DMS79 treated with DMSO at 0.1 percent for 48 hours (cell line): ENCODE measurements around the gene AIFM2.
"Not testable (repeated sequence)": the region's sequence is repeated elsewhere in the genome, so short reads cannot be mapped to it uniquely, and the experiment has no call there.

Experiments used
- DNase-seq: peaks from one replicate; lab custom pipeline; 2025; lab: John Stamatoyannopoulos, UW

Gene AIFM2

DNA sequence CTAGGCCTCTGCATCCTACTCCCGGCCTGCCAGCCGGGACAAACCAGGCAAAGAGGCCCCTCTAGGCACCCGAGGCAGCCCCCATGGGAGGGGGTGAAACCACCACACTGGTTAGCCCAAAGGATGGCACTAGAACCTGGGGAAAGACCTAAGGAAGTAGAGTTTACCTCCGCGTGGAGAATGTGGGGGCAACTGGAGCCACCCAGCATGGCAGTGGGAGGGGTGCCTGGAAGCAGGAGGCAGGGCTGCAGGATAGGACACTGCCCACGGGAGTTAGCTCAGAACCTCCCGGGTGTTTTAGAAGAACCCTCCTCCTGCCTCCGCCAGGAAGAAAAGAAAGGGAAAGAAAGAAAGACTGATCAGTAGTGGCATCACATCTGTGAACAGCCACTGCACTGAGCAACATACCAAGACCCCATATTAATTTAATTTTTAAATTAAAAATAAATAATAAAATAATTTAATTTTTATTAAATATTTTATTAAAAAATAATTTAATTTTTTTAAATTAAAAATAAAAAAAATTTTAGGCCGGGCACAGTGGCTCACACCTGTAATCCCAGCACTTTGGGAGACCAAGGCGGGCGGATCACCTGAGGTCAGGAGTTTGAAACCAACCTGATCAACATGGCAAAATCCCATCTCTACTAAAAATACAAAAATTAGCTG lies 11.2 kb downstream of the AIFM2 start:
- no peak for DNase-seq

DNA sequence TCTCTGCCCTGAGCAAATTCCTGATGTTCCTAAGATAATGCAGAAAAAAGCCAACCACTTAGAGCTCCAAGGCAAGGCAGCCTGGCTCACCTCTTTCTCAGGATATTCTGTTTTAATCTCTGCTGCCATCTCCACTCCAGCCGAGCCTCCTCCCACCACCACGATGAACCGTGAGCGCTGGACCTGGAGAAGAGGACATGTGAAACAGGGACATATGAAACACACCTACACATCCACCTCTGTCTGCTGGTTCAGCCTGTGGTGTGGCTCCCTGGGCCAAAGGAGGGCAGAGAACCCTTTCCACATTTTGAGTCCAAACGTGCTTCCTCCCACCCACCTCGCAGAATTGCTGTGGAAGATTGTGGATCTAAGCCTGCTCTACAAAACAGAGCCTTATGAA lies 12.2 kb downstream of the AIFM2 start:
- no peak for DNase-seq

DNA sequence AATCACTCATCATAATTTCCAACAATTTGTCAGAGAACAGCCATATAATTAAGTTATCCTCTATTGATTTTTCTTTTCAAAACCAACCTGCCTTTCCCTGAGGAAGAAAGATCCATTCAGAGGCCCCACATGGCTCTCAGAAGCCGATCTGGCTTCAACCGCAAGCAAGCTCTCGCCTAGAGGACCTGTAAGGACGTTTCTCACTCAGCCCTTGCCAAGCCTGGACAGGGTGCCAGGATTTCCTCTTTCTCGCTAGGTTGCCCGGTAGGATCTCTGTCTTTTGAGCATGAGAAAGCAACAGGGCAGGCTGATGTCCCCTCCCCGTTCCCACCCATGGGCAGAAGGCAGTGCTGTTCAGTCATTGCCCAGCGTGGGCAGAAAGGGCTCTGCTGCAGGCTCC lies 13.0 kb downstream of the AIFM2 start:
- DNase-seq, result no peak

DNA sequence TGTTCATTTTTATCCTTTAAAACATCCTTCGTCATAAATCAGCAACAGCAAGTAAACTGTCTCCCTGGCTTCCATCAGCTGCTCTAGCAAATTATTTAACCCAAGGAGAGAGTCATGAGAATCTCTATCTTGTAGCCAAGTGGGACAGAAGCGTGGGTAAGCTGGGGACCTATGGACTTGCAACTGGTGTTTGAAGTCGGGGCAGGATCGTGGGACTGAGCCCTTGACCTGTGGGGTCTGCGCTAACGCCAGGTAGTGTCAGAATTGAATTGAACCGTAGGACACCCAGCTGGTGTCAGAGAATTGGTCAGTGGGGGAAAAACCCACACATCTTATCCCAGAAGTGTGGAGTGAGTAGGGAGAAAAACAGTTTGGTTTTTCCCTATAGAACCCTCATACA lies 13.4 kb downstream of the AIFM2 start:
- DNase-seq, result no peak

DNA sequence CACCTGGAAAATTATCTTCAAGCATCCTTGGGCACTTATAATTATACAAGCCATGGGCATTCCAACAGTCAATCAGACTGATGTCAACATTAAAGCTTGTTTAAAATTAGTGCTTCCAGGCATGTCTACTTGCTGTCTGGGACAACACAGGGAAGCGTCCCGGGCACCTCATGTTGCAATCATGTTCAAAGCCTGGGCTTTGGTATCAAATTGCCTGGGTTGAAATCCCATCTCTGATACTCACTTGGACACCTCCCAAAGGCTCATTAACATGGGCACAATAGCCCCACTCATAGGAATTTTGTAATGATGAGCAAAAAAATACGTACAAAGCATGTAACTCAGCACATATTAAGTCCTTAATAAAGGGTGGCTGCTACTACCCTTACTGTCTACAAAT lies 14.4 kb downstream of the AIFM2 start:
- DNase-seq, result no peak

DNA sequence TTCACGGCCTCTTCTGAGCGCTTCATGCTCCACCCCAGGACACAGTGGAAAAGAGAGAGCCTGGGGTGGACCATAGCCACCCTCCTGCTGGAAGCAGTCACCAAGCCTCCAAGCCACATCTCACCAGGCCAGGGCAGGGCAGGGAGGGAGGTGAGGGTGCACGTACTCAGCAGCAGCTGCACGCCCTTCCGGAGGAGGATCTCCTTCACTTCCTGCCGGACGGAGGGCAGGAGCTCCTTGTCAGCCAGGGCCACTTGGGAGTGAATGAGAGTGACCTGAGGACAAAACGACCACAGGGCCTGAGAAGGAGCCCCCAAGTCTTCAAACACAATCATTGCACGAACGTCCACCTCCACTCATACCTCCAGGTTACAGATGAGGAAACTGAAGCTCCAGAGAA lies 15.0 kb downstream of the AIFM2 start:
- DNase-seq, result no peak

DNA sequence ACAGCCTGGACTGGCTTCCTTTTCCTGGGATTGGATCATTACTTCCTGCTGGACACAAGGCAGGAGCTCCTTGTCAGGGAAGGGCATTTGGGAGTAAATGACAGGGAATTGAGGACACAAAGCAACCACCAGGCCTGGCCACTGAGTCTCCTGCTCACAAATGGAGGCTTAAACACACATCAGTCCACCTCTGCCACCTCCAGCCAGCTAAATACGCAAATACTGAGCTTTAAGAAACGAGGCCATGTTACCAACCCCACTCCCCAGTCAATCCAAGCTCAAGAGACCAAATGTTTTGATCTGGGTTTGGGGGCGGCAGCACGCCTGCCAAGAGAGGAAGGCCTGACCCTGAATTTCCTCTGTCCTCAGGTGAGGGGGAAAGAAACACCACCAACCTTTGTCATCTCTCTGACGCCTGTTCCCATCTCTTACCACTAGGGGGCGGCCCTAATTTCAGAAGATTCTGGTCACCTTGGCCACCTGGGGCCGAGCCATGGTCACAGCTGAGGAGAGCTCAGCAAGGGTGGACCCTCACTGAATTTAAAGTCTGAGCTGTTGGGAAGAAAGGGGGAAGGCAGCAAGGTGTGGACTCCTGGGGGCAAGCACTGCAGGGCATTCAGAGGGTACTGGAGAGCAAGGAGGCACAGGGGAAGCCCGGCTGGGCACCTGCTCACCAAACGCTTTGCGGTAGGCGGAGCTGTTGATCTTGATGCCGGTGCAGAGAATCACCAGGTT lies 16.5 kb downstream of the AIFM2 start:
- no peak for DNase-seq

DNA sequence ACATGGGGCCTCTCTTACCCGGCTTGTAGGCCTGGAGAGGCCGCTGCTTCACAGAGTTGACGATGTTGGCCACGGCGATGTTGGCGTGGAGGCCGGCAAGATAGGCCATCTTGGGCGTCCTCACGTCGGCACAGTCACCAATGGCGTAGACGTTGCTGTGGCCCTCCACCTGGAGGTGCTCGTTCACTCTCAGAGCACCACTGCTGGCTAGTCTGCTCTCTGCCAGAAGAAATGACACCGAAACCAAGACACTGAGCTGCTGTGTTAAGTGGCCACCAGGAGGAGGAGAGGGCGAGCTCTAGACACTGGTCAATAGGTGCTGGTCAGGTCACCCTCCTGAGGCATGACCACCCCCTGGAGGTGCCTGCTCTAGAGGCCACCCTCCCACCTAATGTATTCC lies 17.7 kb downstream of the AIFM2 start:
- no peak for DNase-seq

DNA sequence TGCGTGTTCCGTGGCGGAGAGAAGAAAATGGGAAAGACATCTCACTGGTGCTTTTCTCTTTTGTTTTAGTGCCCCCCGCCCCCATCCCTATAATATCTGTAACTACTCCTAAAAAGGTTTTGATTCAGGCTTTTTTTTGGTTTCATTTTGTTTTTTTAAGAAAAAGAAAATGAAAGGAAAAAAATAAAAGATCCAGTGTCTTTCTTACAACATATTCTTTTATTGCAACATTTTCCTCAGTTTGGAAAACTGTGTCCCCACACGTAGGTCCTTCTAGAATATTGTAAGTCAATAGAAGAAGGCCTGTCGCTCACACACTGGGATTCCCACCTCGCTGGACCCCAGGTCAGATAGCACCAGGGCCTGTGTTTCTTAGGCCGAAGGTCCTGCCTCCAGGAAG lies 20.6 kb downstream of the AIFM2 start:
- DNase-seq, result no peak

DNA sequence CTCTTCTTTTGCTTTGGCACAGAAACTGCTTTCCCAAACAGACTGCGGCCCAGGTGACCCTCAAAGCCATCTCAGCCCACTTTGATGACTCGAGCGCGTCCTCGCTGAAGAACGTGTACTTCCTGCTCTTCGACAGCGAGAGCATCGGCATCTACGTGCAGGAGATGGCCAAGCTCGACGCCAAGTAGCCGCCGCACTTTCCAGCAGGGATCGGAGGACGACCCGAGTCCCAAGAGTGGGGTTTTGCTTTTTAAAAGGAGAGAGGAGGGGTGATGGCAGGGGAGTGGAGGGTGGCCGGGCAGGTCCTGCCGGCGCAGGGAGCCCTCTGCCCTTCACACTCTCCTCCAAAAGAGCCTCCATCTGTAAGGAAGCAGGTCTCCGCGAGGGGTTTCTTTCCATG lies 21.1 kb downstream of the AIFM2 start:
- DNase-seq, result no peak

DNA sequence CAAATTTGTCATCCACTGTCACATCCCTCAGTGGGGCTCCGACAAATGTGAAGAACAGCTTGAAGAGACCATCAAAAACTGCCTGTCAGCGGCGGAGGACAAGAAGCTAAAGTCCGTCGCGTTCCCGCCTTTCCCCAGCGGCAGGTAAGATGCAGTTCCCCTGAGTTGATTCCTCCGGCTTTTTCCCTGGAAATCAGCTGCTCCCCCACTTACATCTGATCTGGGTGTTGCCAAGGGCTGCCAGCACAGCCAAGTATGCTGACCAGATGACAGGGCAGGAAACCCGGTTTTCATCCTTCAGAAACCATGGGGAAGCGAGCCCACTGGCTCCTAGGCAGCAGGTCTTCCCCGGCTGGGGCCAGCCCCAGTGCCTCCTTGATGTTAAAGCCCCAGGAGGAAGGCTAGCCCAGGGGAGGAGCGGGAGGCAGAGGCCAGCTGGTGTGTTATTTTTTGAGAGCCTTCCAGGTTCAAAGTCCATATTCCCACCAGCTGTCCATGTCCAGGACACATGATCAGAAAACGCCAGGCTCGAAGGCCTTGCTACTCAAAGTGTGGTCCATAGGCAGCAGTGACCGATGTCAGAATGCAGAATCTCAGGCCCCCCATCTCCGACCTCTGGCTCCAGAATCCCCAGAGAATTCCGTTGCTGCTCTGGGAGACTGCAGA lies 23.4 kb downstream of the AIFM2 start:
- no peak for DNase-seq

DNA sequence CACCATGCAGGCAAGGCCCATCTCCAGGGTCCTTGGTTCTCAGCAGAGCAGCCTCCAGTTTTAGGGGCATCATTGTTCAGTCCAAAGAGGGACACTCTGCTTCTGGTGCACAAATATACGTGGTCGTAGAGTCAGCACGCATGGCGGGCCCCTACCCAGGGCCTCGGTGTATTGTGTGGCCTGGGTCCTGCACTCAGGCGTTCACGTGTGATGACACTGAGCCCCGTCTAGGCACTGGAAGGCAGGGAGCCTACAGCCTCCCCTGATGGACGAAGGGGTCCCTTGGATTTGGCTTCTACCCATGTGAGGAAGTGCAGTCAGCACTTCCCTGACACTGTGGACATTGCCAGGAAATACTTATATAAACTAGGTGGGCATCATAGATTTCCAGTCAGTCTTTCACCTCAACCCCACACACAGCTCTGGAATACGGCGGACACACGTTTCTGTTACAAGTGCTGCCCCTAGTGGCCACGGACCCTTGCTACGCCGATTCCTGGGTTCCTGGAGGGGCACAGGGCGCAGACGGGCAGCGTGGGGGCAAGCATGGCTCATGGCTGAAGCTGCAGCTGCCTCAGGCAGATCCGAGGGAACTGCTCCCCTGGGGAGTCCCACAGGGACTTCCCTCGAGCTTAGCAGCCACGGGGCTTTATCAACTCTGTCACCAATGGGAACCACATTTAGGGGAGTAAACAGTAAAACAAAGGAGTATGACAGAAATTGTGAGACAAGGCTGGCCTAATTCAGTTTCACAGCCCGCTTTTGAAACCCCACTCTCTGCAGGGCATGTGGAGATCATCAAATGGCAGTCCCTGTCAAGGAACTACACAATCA lies 25.4 kb downstream of the AIFM2 start:
- DNase-seq, result no peak

DNA sequence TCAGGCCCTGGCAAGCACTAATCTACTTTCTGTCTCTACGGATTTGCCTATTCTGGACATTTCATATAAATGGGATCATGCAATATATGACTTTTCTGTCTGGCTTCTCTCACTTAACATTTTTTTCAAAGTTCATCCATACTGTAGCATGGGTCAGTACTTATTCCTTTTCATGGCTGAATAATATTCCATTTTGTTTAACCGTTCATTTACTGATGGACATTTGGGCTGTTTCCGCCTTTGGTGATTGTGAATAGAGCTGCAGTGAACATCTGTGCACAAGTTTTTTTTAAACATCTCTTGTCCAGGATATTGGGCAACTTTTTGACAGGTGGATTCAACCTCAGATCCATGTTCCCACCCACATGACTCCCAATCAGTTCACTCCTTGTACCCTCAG lies 31.0 kb downstream of the AIFM2 start:
- no peak for DNase-seq

DNA sequence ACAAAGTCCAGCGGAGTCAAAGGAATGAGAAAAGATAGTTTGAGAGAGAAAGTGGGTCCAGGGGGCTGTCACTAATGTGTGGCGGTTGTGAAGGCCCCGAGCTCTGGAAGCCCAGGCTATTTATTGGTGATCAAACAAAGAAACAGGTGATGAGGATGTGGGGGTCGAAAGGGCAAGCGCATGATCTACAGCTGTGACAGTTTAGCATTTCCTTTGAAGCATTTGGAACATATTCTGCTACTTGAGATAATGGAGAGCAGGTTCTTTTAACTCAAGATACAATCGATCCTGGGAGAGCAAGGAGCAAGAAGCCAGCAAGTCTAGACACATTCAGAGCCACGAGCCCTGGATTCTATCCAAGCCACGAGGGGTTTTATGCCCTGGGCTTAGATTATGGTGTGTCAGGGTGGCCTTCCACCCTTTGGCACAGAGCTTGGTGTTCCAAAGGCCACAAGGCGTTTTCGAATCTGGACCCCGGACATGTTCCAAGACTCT lies 31.5 kb downstream of the AIFM2 start:
- not testable (repeated sequence) for DNase-seq

DNA sequence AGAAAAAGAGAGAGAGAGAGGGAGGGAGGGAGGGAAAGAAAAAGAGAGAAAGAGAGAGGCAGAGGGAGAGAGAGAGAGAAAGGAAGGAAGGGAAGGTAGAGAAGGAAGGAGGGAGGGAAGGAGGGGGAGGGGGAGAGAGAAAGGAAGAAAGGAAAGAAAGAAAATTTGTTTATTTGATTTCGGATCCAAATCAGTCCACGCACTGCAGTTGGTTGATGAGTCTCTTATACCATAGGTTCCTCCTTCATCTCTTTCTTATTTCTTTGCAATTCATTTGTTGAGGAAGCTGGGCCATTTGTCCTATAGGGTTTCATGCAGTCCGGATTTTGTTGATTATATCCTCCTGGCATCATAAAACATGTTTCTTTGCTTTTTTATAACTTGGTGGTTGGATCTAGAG lies 34.4 kb downstream of the AIFM2 start:
- DNase-seq, result no peak

DNA sequence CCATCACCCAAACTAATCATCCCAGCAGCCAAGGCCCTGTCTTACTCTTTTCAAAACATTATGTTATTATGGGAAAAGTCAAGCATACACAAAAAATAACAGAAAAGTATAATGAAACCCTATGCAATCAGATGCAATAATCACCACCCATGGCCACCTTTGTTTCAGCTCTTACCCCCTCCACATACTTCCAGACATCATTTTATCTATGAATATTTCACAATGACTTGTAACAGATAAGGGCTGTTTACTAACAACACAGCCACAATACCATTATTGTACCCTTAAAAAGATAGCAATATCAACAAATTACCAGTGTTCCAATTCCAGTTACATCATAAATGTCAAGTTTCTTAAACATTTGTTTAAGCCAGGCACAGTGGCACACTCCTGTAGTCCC lies 35.2 kb downstream of the AIFM2 start:
- DNase-seq, result no peak

DNA sequence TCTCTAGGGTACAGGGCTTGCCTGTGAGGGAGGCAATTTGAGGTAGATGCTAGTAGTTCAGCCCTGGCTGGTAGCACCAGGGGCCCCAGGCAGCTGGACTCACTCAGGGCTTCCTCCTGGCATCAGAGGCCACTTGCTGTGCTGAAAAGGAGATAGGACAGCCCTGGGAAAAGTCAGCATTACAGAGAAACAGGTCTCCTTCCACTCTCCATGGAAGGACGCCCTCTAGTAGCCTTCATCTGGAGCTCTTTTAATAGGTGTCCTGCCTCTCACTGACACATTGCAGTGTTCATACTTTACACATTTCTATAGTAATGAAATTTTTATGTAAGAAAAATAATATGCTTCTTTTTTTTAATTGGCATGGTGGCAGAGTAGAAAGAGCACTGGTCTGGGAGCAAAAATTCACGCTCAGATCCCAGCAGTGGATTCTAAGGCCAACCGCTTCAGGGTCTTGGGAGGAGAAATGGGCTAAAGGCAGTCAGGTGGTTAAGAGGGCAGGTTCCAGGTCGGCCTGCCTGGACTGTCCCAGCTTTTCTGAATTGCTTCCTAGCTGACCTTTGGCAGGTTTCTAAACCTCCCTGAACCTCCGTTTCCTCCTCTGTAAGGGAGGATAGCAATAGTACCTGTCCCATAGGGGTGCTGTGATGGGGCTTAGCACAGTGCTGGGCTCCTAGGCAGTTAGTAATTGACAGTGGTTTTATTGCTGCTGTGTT lies 35.8 kb downstream of the AIFM2 start:
- no peak for DNase-seq

DNA sequence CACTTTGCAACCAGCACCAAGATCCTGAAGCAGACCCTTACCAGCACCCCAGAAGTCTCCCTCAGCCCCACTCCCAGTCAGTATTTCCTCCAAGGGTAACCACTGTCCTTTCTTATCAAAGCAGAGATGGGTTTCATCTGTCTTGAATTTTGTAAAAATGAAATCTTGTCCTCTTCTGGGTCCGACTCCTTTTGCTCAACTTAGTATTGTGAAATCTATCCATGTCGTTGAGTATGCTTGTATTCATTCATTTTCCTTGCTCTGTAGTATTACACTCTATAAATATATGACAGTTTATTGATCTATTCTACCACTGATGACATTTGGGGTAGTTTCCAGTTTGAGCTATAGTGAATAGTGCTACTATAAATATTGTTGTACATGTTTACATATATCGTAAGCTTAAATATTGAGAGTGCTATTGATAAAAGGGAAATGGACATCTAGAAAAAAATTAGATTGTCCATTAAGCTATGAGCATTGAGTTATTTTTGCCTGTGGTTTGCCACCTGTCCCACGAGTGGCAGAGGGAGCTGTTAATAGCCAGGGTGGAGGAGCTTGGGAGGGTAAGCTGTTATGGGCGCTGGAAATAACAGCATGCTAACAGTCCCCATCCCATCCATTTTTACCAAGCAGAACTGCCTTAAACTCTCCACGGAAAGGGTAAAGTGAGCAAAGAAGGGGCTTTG lies 36.5 kb downstream of the AIFM2 start:
- no peak for DNase-seq

DNA sequence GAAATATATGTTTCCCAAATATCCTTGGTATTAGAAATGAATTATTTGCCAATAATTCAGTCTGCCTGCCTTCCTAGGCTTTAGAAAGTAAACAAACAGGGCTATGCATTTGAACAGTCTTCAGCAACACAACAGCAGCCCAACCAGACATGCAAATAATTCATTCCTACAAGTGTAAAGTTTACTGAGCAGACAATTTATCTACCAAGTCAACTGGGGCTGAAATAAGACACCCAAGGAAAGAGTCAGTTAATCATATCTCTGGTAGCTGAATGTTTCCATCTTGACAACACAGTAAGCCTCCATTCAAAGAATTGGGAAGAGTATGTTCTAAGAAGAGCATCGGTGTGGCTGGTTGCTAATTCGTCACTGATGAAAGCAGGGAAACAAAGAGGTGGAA lies 38.4 kb downstream of the AIFM2 start:
- no peak for DNase-seq

DNA sequence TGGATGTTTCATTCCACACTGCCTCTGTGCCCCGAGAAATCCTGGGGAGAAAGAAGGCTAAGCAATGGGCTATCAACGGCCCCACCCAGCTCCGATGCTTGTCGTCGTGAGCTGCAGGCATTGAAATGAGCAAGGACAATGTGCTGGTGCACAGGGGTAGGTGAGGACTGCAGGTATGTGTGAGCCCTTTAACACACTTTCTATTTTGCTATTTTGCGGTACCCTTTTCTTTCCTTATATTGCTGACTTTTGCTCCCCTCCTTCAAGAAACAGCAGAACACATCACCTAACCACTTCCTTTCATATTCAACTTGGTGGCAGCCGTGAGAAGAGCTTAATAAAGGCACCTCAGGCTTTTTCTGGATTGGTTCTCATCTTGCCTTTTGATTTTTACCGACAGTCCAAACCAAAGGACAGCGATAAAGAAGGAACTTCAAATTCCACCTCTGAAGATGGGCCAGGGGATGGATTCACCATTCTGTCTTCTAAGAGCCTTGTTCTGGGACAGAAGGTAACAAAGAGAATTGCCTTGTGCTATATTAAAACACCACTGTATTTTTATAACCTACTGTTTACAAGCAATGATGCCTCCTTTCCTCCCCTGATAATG lies 39.2 kb downstream of the AIFM2 start:
- no peak for DNase-seq

DNA sequence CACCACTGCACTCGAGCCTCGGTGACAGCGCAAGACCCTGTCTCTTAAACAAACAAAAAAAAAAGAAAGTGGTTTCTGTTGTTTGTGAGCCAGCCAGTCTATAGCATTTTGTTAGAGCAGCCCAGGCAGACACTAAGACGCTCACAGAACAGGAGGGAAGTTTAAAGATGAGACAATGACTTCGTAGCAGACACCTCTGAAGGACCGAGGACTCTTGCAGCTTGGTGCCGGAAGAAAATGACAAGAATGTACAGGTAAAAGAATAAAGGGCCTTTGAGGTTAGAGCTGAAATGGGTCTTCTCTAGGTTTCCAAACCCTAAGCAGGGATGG lies 40.3 kb downstream of the AIFM2 start:
- DNase-seq, result no peak
